Parathyroid adenoma (tissue), 2 donors: ENCODE data around the gene FYTTD1.

ENCODE experiments used
- H2AFZ ChIP-seq: fragments of 300-600 bp; sonication (generic); one replicate; pipeline ENCODE4 v1.7.0; 2017; ENCODE audit warnings: antibody characterized with exemption, mild to moderate bottlenecking
- H3K27ac ChIP-seq: fragments of 300-600 bp; sonication (generic); one replicate; pipeline ENCODE4 v1.7.0; 2017
- H3K27me3 ChIP-seq: fragments of 300-600 bp; sonication (generic); one replicate; pipeline ENCODE4 v1.7.0; 2017; ENCODE audit warnings: low read length; ENCODE audit not compliant: control insufficient read depth, insufficient read depth
- H3K36me3 ChIP-seq: fragments of 300-600 bp; sonication (generic); one replicate; pipeline ENCODE4 v1.7.0; 2017; ENCODE audit warnings: low read length; ENCODE audit not compliant: control insufficient read depth, insufficient read depth
- H3K4me1 ChIP-seq: fragments of 300-600 bp; sonication (generic); one replicate; pipeline ENCODE4 v1.7.0; 2017; ENCODE audit warnings: control low read depth
- H3K4me2 ChIP-seq: fragments of 300-600 bp; sonication (generic); one replicate; pipeline ENCODE4 v1.7.0; 2017; ENCODE audit warnings: low read length
- H3K4me3 ChIP-seq: fragments of 300-600 bp; sonication (generic); one replicate; pipeline ENCODE4 v1.7.0; 2017; ENCODE audit warnings: low read depth, low read length
- H3K79me2 ChIP-seq: fragments of 300-600 bp; sonication (generic); one replicate; pipeline ENCODE4 v1.7.0; 2017; ENCODE audit warnings: control low read depth
- H3K9ac ChIP-seq: fragments of 300-600 bp; sonication (generic); one replicate; pipeline ENCODE4 v1.7.0; 2017; ENCODE audit warnings: mild to moderate bottlenecking
- H3K9me3 ChIP-seq: fragments of 300-600 bp; sonication (generic); one replicate; pipeline ENCODE4 v1.7.0; 2017; ENCODE audit warnings: low read length; ENCODE audit not compliant: control insufficient read depth
- CTCF ChIP-seq: fragments of 300-600 bp; sonication (generic); IDR thresholded peaks from one replicate; pipeline ENCODE4 v1.7.0; 2017; ENCODE audit warnings: antibody characterized with exemption, mild to moderate bottlenecking
- donor health status: primary hyperparathyroidism.

FYTTD1 gene

GRCh38 chr3:197737319-197737649, 12.4 kb upstream of the FYTTD1 start:
- no peak for TF ChIP-seq CTCF
- no peaks in the 10 kb centered on the region for H3K27me3 ChIP-seq
- peak overlapping the region; percentile 90 for H2AFZ ChIP-seq
- peaks cover 21% of the 10 kb centered on the region for H3K79me2 ChIP-seq
- no peak overlapping the region for H3K9ac ChIP-seq
- H3K36me3 ChIP-seq = no peaks in the 10 kb centered on the region
- no peaks in the 10 kb centered on the region for H3K4me1 ChIP-seq
- H3K4me3 ChIP-seq = peak overlapping the region; percentile 94
- no peaks in the 10 kb centered on the region for H3K9me3 ChIP-seq
- peak overlapping the region; percentile 67 for H3K27ac ChIP-seq
- peak overlapping the region; percentile 99 for H3K4me2 ChIP-seq

- Histone ChIP-seq H3K79me2 (peaks cover 15% of the 10 kb centered on the region), H3K9me3 (no peaks in the 10 kb centered on the region), H3K9ac (no peak overlapping the region), H3K4me3 (peak overlapping the region; percentile 94), H3K4me2 (peak overlapping the region; percentile 99), H3K27me3 (no peaks in the 10 kb centered on the region), H3K4me1 (no peaks in the 10 kb centered on the region), H2AFZ (peak overlapping the region; percentile 90), H3K27ac (no peak overlapping the region), H3K36me3 (no peaks in the 10 kb centered on the region)
- no peak for TF ChIP-seq CTCF
Measured at GRCh38 chr3:197737749-197738462, 11.8 kb upstream of the FYTTD1 start.

GRCh38 chr3:197742787-197743186, 6.9 kb upstream of the FYTTD1 start:
- Histone ChIP-seq H3K79me2 (no peaks in the 10 kb centered on the region), H3K4me2 (no peak overlapping the region), H3K36me3 (no peaks in the 10 kb centered on the region), H3K4me3 (no peak overlapping the region), H3K4me1 (no peaks in the 10 kb centered on the region), H3K9me3 (no peaks in the 10 kb centered on the region), H3K9ac (no peak overlapping the region), H3K27ac (no peak overlapping the region), H3K27me3 (no peaks in the 10 kb centered on the region), H2AFZ (no peak overlapping the region)
- no peak for TF ChIP-seq CTCF

DNA sequence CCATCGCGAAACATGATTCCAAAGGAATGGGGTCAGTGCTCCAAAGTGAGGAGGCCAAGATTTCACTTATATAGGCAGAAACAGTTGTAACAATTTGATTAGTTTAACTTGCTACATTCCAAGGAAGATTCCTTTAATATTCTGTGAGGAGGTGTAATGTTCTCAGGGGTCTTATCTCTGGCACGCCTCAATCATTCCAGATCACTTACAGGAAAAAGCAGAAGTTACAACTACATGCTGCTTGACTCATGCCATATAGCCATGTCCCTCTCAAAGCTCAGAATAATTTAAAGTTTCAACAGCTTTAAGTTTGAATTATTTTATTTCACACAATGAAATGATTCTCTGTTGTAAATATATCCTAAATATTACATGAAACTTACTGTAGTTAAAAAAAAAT, 3.5 kb upstream of the FYTTD1 start:
- Histone ChIP-seq H3K9ac (no peak overlapping the region), H3K27ac (no peak overlapping the region), H3K9me3 (no peaks in the 10 kb centered on the region), H3K36me3 (no peaks in the 10 kb centered on the region), H3K79me2 (no peaks in the 10 kb centered on the region), H2AFZ (no peak overlapping the region), H3K4me1 (no peaks in the 10 kb centered on the region), H3K4me3 (no peak overlapping the region), H3K4me2 (no peak overlapping the region), H3K27me3 (no peaks in the 10 kb centered on the region)
- no peak for TF ChIP-seq CTCF

DNA sequence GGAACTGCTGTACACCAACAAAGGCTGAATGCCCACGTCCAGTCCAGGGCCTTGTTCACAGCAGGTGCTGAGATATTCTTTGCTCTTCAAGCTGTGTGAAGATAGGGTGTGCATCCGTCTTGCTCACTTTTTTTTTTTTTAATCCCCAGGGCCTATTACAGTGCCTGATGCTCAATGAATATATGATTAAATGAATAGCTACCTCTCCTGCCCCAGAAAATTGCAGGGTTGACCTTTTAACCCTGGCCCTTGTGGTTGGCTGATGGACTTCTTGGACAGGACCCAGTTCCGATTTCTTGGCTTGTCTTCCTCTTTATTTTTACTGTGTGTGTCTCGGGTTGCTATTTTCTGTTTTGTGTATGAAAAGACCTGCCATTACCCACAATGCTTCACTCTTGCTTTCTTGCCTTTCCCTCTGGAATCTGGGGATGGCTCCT, 2.9 kb upstream of the FYTTD1 start:
- H3K27me3 ChIP-seq = no peaks in the 10 kb centered on the region
- no peak overlapping the region for H2AFZ ChIP-seq
- H3K9ac ChIP-seq = no peak overlapping the region
- H3K4me3 ChIP-seq = no peak overlapping the region
- H3K9me3 ChIP-seq = no peaks in the 10 kb centered on the region
- H3K4me2 ChIP-seq = no peak overlapping the region
- no peaks in the 10 kb centered on the region for H3K79me2 ChIP-seq
- no peak overlapping the region for H3K27ac ChIP-seq
- no peaks in the 10 kb centered on the region for H3K4me1 ChIP-seq
- no peak for TF ChIP-seq CTCF
- H3K36me3 ChIP-seq = no peaks in the 10 kb centered on the region
